SK-N-DZ (cell line): ENCODE measurements around the gene FAHD1.
"Not testable (repeated sequence)": the region's sequence is repeated elsewhere in the genome, so short reads cannot be mapped to it uniquely, and the experiment has no call there.

ENCODE experiments used
- DNase-seq: peaks from one replicate; pipeline ENCODE4 v3.0.0-alpha.2; 2015; ENCODE audit warnings: low spot score

Gene FAHD1

DNA sequence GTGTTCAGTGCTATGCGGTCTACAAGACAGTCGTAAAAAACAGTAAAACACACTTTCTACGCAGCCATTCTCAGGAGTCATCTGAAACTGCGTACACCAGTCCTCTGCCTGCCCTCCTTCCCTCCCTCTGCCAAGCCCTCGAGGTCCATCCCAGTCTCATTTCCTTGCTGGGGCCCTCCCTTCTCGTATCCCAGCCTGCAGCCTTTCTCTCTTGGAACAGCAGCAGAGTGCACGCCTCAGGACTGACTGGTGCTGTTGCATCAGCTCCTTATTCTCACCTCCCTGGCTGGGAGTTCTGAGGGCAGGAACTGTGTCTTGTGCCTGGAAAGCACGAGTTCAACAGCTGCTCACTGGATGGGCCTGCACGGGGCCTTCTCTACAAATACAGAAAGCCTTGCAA is 12.5 kb downstream of the FAHD1 start:
- peak; percentile 25 for DNase-seq

DNA sequence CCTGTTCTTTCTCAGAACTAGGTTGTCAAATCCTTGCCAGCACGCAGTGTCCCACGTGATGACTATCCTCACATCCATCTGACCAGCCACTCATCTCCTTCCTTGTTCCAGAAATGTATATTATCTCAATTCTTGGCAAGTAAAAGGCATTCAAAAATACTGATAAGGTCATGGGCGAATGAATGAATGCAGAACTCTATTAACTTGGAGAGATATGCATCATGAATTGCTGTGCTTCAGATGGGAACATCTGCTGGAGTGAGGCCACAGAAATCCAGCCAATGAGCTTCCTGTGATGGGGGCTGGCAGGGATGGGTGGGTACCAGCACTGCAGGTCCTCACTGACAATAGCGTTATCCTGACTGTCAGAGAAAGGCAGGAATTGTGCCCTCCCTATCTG is 19.0 kb downstream of the FAHD1 start:
- DNase-seq = peak; percentile 87

DNA sequence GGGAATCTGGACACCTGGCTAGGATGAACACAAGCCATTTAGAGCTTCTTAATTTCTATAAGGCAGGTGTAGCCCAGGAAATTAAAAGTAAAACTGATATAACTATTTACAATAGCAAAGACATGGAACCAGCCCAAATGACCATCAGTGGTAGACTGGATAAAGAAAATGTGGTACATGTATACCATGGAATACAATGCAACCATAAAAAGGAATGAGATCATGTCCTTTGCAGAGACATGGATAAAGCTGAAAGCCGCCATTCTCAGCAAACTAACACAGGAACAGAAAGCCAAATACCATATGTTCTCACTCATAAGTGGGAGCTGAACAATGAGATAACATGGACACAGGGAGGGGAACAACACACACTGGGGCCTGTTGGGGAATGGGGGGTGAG is 19.4 kb downstream of the FAHD1 start:
- no peak for DNase-seq

DNA sequence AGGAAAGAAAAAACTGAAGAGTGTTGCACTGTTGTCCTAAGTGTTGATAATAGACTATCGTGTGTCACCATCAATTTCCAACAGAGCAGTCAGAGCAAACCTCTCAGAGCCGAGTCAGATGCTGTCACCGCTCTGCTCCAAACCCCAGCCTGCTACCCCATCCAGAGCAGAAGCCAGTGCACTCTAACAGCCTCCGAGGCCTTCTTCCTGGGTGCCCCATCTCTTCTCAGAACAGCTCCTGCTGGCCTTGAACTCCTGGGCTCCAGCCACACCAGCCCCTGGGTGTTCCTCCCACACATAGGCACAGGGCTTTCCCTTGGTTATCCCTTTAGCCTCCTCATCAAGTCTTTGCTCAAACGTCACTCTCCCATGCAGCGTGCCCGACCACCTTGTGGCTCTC is 24.0 kb downstream of the FAHD1 start:
- no peak for DNase-seq

DNA sequence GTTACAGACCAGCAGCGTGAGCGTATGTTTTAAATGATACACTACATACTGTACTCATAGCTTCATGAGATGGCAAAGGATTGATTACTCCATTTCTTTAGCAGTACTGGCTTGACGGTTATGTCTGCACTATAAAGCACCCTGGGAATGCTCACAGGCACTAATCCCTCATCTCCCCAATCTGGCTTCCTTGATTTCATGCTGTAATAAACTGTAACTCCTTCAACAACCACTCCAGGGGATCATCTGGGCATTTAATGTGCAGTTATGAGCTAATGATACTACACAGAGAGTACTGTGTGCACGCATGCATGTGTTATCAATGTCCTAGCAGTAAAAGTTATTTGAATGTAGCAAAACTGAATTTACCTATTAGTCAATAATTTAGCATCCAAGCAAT is 24.8 kb downstream of the FAHD1 start:
- DNase-seq = no peak

DNA sequence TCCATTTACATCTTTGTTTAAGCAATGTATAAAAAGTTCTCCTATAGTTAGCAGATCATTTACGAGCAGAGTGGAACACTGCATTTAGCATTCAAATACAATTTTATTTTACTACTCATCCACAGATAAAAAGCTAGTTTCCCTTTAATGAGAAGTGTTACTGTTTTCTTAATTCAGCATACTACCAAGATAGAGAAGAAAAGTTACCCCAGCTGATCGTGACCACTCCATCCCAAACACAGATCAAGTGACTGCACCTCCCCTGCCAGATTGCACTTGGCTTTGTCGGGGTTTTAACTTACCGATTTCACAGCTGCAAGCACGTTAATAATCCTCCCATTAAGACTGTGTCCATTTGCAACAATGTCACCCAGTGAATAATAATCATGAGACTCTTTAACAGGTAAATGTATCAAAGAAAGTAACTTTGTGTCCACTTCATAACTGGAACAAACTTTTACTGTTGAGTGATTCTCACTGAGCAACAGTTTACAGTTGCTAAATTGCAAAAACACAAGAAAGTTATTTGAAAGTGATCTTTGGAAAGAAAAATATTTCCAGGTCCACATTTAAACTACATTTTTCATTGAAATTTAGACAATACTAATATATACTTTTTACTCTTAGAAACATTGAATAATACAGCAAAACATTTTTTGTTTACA is 30.6 kb downstream of the FAHD1 start:
- no peak for DNase-seq

DNA sequence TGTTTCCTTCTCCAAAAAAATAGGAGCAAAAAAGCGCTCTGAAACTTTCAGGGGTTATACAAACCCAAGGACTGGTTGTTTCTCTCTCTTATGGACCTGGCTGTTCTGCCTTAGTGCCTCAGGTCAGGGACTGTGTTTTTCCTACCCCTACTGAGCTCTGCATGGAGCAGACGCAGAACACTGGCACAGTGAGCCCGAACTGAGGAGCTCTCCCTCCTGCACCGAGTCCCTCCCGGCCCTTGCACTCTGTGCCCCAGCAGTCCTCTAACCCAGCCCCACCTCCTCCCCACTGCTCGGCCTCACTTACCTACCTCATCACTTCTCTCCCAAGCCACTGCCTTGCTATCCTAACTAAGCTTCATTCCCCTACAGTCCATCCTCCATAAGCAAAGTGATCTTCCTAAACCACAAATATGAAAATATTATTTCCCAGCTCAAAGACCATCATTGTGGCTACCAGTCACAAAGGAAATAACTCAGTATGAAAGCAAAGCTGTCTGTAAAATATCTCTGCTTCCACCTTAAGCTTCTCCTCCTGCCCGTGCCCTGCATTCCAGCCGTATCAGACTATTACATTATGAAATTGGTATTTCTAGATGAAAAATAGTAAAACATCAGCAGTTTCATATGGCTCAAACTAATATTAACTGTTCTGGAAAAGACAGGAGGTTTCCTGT is 31.3 kb downstream of the FAHD1 start:
- DNase-seq = no peak

DNA sequence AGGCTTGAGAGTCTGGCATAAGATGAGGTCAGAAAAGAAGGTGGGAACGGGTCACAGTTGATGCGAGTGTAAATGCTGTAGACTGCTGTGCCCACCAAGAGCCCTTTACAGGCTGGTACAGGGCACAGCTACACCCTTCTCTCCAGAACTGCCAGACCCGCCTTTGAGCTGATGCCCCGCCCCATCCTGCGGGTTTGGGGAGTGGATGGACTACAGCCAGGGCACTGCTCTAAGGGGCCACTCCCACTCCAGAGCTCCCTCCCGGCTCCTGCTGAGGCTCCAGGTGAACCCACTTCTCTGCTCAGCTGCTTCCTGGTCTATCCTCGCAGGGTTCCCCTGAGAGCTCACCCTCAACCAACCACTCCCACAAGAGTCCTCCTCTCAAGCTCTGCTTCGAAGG is 32.6 kb downstream of the FAHD1 start:
- DNase-seq = no peak

DNA sequence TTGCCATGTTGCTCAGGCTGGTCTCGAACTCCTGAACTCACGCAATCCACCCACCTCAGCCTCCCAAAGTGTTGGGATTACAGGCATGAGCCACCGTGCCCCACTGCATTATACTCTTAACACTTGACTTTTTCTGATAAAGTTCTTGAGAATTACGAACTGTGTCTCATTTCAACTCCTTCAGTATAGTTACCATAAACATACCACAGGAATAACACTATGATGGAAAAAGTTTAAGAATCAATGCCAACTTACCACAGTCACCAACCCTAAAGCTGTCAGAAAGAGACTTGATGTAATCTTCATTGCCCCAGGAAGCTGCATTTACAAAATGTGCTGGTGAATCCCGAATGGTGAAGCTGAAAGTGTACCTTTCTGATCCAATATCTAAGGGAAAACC is 34.7 kb downstream of the FAHD1 start:
- DNase-seq = no peak

DNA sequence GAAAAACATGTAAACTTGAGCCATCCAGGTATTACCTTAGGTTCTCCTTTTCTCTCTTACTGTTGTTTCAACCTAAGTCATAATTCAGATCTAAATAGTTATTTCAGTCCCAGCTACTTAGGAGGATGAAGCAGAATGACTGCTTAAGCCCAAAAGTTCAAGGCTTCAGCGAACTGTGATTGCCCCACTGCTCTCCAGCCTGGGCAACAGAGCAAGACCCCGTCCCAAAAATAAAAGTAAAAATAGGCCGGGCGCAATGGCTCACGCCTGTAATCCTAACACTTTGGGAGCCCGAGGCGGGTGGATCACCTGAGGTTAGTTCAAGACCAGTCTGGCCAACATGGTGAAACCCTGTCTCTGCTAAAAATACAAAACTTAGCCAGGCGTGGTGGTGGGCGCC is 35.4 kb downstream of the FAHD1 start:
- no peak for DNase-seq

DNA sequence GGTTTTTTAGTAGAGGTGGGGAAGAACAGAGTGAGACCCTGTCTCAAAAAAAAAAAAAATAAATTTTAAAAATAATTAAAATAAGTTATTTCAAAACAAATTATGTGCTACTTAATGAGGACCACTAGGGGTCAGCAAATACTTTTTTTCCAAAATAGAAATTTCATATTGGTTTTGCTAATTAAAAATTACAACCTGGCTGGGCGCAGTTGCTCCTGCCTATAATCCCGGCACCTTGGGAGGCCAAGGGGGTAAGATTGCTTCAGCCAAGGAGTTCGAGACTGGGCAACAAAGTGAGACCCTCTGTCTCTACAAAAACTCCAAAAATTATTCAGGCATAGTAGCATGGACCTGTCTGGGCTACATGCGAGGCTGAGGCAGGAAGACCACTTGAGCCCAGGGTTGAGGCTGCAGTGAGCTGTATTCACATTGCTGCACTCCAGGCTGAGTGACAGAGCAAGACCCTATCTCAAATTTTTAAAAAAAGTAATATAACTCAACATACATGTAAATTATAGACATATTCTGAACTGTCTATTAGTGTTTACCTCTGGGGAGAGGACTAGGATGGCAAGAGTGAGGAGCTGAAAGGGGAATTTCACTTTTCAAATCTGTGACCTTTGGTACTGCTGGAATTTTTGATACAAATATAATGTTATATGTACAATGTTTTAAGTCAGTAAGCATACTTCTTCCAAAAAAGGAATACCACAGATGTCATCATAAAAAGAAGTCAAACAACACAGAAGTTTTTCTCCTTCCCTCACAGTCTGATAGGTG is 36.9 kb downstream of the FAHD1 start:
- peak; percentile 47 for DNase-seq

DNA sequence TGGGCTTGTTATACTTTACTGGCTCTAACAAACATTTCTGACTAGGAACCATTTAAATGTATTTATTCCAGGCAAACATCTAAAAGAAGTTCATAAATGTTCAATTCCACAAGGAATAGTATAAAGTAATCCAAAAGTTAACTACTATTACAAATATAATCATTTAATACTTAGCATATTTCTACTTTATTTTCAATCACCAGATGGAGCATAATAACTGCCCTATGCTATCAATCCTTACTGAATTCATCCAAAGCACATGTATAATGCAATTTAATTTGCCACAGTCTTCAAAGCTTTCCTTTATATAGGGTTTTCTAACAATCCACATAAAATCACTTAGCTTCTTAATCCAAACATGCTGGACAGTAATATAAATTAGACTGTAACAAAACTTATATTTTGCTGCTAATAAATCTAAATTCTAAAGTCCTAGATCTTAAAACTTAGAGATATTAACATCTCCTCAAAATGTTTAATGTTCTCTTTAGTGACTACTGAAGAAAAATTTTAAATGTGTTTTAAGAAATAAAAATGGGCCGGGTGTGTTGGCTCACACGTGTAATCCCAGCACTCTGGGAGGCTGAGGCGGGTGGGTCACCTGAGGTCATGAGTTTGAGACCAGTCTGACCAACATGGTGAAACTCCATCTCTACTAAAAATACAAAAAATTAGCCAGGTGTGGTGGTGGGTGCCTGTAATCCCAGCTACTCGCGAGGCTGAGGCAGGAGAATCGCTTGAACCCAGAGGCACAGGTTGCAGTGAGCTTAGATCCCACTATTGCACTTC is 39.1 kb downstream of the FAHD1 start:
- no peak for DNase-seq

DNA sequence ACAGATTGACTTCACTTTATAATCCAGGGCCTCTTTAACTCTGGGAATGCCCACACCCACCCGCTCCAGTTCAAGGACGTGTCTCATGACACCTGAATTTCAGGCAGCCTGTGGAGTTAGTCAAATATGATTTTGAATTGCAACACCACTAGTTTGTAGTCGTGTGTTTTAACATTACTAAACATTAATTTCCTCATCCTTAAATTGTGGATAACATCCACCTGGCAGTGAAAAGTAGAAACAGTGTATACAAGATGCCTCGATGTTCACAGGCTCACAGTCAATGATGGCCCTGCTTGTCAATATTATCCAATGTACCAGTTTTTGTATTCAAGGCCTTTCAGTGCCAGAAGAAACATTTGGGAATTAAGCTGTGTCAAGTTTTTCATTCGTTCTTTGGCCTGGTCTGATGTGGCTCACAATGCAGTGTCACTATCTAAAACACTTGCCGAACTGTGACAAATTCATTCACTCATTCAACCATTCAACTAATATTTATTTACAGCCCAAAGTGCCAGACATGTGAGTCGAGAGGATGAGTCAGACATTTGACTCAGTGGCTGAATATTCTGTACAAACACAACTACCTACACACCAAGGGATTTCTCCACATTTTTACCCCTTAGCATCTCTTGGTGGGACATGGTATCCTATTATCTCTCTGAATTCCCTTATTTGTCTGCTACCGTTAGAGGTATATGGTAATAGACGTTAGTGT is 43.5 kb downstream of the FAHD1 start:
- DNase-seq = no peak

DNA sequence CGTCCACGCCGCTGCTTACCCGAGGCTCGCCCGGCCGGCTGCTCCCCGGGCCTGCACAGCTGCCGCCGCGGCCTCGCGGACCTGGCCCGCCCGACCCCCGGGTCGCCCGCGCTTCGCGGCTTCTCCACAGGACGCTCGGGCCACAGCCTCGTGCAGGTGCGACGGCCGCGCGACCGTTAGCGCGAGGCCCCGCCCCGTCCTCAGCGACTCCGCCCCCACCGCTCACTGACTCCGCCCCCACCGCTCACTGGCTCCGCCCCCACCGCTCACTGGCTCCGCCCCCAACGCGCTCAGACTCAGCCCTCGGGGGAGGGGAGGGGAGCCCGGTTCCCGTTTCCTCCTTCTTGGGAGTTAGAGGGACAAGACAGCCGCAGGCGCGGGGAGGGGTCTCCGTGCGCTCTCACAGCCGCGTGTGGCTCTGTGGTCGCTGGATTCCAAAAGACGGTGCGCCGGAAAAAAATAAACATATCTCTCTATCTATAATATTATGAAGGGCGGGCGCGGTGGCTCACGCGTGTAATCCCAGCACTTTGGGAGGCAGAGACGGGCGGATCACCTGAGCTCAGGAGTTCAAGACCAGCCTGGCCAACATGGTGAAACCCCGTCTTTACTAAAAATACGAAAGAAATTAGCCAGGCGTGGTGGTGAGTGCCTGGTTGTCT is 45.1 kb downstream of the FAHD1 start, which contains the start of gene MEIOB:
MEIOB (minus strand) TSS at position 191 of the 662 bp plus-strand sequence. CDS start 3,989 bp downstream, outside the sequence.
- DNase-seq = no peak

DNA sequence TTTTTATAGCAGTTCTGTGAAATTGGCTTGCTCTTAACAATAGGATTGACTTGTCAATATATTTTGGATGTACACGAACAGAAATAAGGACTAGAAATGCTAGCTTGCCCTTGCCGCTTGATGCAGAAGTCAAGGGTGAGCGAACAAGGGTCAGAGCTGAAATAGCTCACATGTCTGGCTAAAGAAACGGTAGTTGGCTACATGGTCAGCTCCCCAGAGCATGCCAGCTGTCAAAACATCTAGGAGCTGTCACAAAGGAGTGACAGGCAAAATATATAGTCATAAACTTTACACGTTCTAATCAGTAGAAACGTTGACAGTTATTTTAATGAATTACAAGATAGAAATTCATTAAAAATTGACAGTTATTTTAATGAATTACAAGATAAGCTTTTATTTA is 47.8 kb downstream of the FAHD1 start:
- no peak for DNase-seq

DNA sequence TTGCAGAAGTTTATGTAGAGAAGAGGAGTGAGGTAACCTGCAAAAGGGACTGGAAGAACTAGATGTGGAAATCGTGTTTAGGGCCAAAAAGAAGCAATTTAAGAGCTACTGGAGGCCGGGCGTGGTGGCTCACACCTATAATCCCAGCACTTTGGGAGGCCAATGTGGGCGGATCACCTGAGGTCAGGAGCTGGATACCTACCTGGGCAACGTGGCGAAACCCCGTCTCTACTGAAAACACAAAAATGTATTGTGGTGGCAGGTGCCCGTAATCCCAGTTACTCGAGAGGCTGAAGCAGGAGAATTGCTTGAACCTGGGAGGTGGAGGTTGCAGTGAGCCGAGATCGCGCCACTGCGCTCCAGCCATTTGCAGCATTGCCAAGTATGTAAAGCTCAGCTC is 49.1 kb downstream of the FAHD1 start:
- not testable (repeated sequence) for DNase-seq

DNA sequence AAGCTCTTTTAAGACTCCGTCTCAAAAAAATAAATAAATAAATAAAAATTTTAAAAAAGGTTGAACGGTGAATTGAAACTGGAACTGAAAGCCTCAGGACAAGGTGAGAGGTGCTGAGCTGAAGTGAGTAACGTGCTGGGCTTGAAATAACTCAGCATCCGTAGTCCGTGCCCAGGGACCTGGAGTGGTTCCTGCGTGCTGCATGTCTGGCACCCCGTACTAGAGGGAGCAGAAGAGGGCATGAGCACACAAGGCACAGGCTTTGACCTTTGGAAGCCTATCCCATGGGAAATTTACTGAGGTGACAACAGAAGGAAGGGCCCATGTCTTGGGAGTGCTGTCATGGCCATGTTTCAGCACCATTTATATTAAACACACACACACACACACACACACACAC is 49.5 kb downstream of the FAHD1 start:
- DNase-seq = no peak

DNA sequence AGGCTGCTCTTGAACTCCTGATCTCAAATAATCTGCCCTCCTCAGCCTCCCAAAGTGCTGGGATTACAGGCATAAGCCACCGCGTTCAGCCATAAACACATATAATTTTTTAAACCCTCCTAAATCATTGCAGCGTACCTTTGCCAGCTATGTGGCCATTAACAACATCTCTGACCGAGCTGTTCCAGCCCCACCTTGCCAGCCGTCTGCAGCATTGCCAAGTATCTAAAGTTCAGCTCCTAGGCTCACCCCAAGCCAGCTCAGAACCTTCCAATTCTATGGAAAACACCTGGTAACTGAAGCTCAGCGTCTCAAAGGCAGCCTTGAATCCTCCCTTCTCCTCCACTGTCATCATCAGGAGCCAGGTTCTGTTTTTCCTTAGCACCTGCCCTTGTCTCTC is 50.1 kb downstream of the FAHD1 start:
- DNase-seq = no peak

DNA sequence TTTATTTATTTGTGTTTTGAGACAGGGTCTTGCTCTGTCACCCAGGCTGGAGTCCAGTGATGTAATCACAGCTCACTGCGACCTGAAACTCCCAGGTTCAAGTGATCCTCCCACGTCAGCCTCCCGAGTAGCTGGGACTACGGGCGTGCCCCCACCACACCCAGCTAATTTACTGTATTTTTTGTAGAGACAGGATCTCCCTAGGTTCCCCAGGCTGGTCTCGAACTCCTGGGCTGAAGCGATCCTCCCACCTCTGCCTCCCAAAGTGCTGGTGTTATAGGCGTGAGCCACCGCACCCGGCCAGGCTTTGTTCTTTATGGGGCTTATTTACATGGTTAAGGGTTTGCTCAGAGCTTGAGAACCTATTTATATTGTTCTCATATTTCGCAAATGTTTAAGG is 50.8 kb downstream of the FAHD1 start:
- DNase-seq = no peak

DNA sequence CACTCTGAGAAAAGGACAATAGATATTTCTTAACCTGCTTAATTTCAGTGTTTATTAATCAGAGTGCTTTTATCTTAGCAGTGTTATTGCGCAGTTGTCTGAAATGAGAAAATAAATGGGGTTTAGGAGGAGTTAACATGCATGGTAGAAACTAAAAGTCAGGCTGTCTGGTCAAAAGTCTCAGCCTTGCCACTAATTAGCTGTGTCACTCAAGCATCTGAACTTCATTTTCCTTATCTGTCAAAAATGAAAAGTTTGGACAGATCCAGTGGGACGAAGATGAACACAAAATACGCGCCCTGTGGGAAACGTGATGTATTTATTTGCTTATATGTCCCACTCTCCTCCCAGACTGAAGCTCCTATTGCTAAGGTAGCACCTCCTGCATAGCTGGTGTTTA is 51.2 kb downstream of the FAHD1 start:
- DNase-seq = no peak
